Breast epithelium (tissue), 3 donors: ENCODE measurements around the gene FOXD2.

ENCODE experiments used
- CTCF ChIP-seq, 3 donors: fragments of 450-650 bp; IDR thresholded peaks; one replicate each; pipeline ENCODE4 v1.5.1; 2016 to 2017; ENCODE audit warnings: antibody characterized with exemption in 3 of 3, mild to moderate bottlenecking in 3 of 3, moderate library complexity in 3 of 3
- POLR2A ChIP-seq: fragments of 450-650 bp; IDR thresholded peaks from one replicate; pipeline ENCODE4 v1.6.1; 2016; ENCODE audit warnings: antibody characterized with exemption, mild to moderate bottlenecking, moderate library complexity
- POLR2AphosphoS5 ChIP-seq, 3 donors: sonication (generic); formaldehyde crosslinking; IDR thresholded peaks; one replicate each; pipeline ENCODE4 v1.6.1; 2017; ENCODE audit warnings: antibody characterized with exemption in 3 of 3

- no peak for TF ChIP-seq POLR2A
- TF ChIP-seq CTCF (IDR thresholded peaks at IDR 0.05), result no peak
- TF ChIP-seq POLR2AphosphoS5 (IDR thresholded peaks at IDR 0.05), result no peak
These were observed 2.2 kb downstream of the FOXD2 start for GRCh38 chr1:47439819-47440598.
